H1 (cell line): Measurements from ENCODE around the gene AOPEP. TPM values are rescaled to one million over a fixed set of nuclear protein-coding genes. Genes with fewer than 3 reads are reported as not detected.

Experiments used
- CTCF ChIA-PET: fragments of 300-600 bp; sonication (Branson Sonifier 250); formaldehyde crosslinking; loops from one replicate; lab custom pipeline; 2021; ENCODE audit not compliant: partially characterized antibody; lab: Charles Lee
- POLR2A ChIA-PET: fragments of 300-600 bp; sonication (Branson Sonifier 250); formaldehyde crosslinking; loops from one replicate; lab custom pipeline; 2021; ENCODE audit warnings: inconsistent platforms; ENCODE audit not compliant: partially characterized antibody; lab: Charles Lee
- DNase-seq, 2 experiments: peaks; one replicate each; pipeline versions ENCODE4 v3.0.0 to v3.0.0-alpha.2; 2010 to 2022; ENCODE audit warnings: low spot score in 2 of 2, low read depth in 1 of 2, mixed read lengths in 1 of 2
- FAIRE-seq: peaks from 2 replicates; lab custom pipeline; 2011; peaks lifted over from hg19 to GRCh38; lab: Jason Lieb, UNC
- H2AFZ ChIP-seq: 2 replicates; pipeline ENCODE4 v1.8.1; 2012; ENCODE audit warnings: low read length, inconsistent platforms
- H2AK5ac ChIP-seq: 2 replicates; pipeline ENCODE4 v1.6.1; 2013; ENCODE audit warnings: low read depth, low read length
- H2BK120ac ChIP-seq: replicated peaks from 2 replicates; pipeline ENCODE3; 2013; ENCODE audit warnings: low read depth, low read length, inconsistent platforms
- H2BK12ac ChIP-seq: 2 replicates; pipeline ENCODE4 v1.6.1; 2013; ENCODE audit warnings: low read depth, low read length
- H2BK15ac ChIP-seq: 2 replicates; pipeline ENCODE4 v1.6.1; 2013; ENCODE audit warnings: low read length
- H2BK20ac ChIP-seq: 2 replicates; pipeline ENCODE4 v1.6.1; 2013; ENCODE audit warnings: low read length
- H2BK5ac ChIP-seq: 2 replicates; pipeline ENCODE4 v1.6.1; 2013; ENCODE audit warnings: low read depth, low read length
- H3K14ac ChIP-seq: 2 replicates; pipeline ENCODE4 v1.6.1; 2013; ENCODE audit warnings: inconsistent platforms; ENCODE audit not compliant: insufficient read length
- H3K18ac ChIP-seq: 2 replicates; pipeline ENCODE4 v1.6.1; 2013; ENCODE audit warnings: low read length; ENCODE audit errors: extremely low read depth
- H3K23ac ChIP-seq: 2 replicates; pipeline ENCODE4 v1.6.1; 2013; ENCODE audit warnings: inconsistent platforms; ENCODE audit not compliant: insufficient read length
- H3K23me2 ChIP-seq: 2 replicates; pipeline ENCODE4 v1.6.1; 2013; ENCODE audit warnings: low read depth, low read length
- H3K27ac ChIP-seq: 2 replicates; pipeline ENCODE4 v1.6.1; 2011; ENCODE audit warnings: low read depth, low read length, inconsistent platforms
- H3K27me3 ChIP-seq, 4 experiments: replicated peaks in 1 of 4; 1 replicate in 1 of 4; 2 replicates in 3 of 4; pipeline versions ENCODE4 v1.6.1 to v1.8.1; 2011 to 2013; ENCODE audit warnings: low read length in 3 of 4, mild to moderate bottlenecking in 3 of 4, inconsistent platforms in 2 of 4, mixed read lengths in 2 of 4, moderate library complexity in 1 of 4; ENCODE audit not compliant: control insufficient read depth in 3 of 4, insufficient read depth in 3 of 4; ENCODE audit errors: extremely low read depth in 1 of 4
- H3K36me3 ChIP-seq, 4 experiments: 2 replicates each; pipeline versions ENCODE4 v1.6.1 to v1.8.1; 2011 to 2013; ENCODE audit warnings: mild to moderate bottlenecking in 4 of 4, low read length in 3 of 4, moderate library complexity in 2 of 4, control low read depth in 1 of 4, inconsistent platforms in 1 of 4; ENCODE audit not compliant: insufficient read depth in 4 of 4, control insufficient read depth in 2 of 4
- H3K4ac ChIP-seq: replicated peaks from 2 replicates; pipeline ENCODE3; 2013; ENCODE audit warnings: low read length, low read depth, mixed read lengths, inconsistent platforms; ENCODE audit not compliant: insufficient read length
- H3K4me1 ChIP-seq, 4 experiments: replicated peaks in 1 of 4; 1 replicate in 1 of 4; 2 replicates in 3 of 4; pipeline versions ENCODE4 v1.6.1 to v1.8.1; 2011 to 2013; ENCODE audit warnings: low read length in 3 of 4, inconsistent platforms in 2 of 4, mixed read lengths in 1 of 4; ENCODE audit not compliant: insufficient read depth in 4 of 4, control insufficient read depth in 3 of 4
- H3K4me2 ChIP-seq, 2 experiments: 2 replicates each; pipeline versions ENCODE4 v1.6.1 to v1.8.1; 2011 to 2013; ENCODE audit warnings: low read depth in 2 of 2, low read length in 2 of 2, control low read depth in 1 of 2, inconsistent platforms in 1 of 2, mild to moderate bottlenecking in 1 of 2; ENCODE audit not compliant: insufficient read depth in 1 of 2
- H3K4me3 ChIP-seq, 4 experiments: fragments of 200-600, 300-600 bp in 1 of 4; sonication (generic), shearing (Covaris generic), sonication (Bioruptor Twin) in 1 of 4; 2 replicates each; pipeline versions ENCODE4 v1.5.1 to v1.8.1; 2011 to 2016; ENCODE audit warnings: low read length in 4 of 4, low read depth in 3 of 4, control low read depth in 2 of 4, inconsistent platforms in 2 of 4, mild to moderate bottlenecking in 2 of 4, mixed read lengths in 1 of 4, moderate library complexity in 1 of 4; ENCODE audit not compliant: insufficient read depth in 2 of 4; ENCODE audit errors: extremely low read depth in 1 of 4
- H3K56ac ChIP-seq: replicated peaks from 2 replicates; pipeline ENCODE3; 2013; ENCODE audit warnings: low read depth, mild to moderate bottlenecking, mixed read lengths, low read length, inconsistent platforms; ENCODE audit not compliant: insufficient read length
- H3K79me1 ChIP-seq: 2 replicates; pipeline ENCODE4 v1.6.1; 2013; ENCODE audit warnings: low read depth, low read length, control low read depth
- H3K79me2 ChIP-seq, 2 experiments: 2 replicates each; pipeline versions ENCODE4 v1.6.1 to v1.8.1; 2012 to 2013; ENCODE audit warnings: low read length in 2 of 2, mild to moderate bottlenecking in 2 of 2, inconsistent platforms in 1 of 2; ENCODE audit not compliant: insufficient read depth in 2 of 2, control insufficient read depth in 1 of 2
- H3K9ac ChIP-seq, 4 experiments: replicated peaks in 1 of 4; 1 replicate in 1 of 4; 2 replicates in 3 of 4; pipeline versions ENCODE4 v1.6.1 to v1.8.1; 2011 to 2013; ENCODE audit warnings: low read depth in 3 of 4, low read length in 3 of 4, control low read depth in 2 of 4, mild to moderate bottlenecking in 2 of 4, moderate library complexity in 2 of 4, inconsistent platforms in 1 of 4; ENCODE audit errors: extremely low read depth in 1 of 4
- H3K9me3 ChIP-seq, 2 experiments: 2 replicates each; pipeline versions ENCODE4 v1.6.1 to v1.8.1; 2012 to 2013; ENCODE audit warnings: mild to moderate bottlenecking in 2 of 2, moderate library complexity in 2 of 2, control low read depth in 1 of 2, inconsistent platforms in 1 of 2, low read depth in 1 of 2, low read length in 1 of 2, mixed read lengths in 1 of 2; ENCODE audit not compliant: insufficient read depth in 2 of 2
- H4K20me1 ChIP-seq, 2 experiments: replicated peaks in 1 of 2; 2 replicates each; pipeline versions ENCODE3 to v1.8.1; 2011 to 2013; ENCODE audit warnings: inconsistent platforms in 2 of 2, low read length in 2 of 2, mild to moderate bottlenecking in 1 of 2; ENCODE audit not compliant: insufficient read depth in 2 of 2, control insufficient read depth in 1 of 2
- H4K5ac ChIP-seq: 2 replicates; pipeline ENCODE4 v1.6.1; 2013; ENCODE audit warnings: low read length, low read depth, mixed read lengths, inconsistent platforms; ENCODE audit not compliant: insufficient read length
- H4K8ac ChIP-seq: 2 replicates; pipeline ENCODE4 v1.8.0; 2013; ENCODE audit warnings: mild to moderate bottlenecking, moderate library complexity, low read length, inconsistent platforms; ENCODE audit not compliant: insufficient read depth; ENCODE audit errors: extremely low read depth
- H4K91ac ChIP-seq: replicated peaks from 2 replicates; pipeline ENCODE3; 2013; ENCODE audit warnings: low read length, mixed read lengths, inconsistent platforms; ENCODE audit not compliant: insufficient read length
- RNF2 ChIP-seq: fragments of 200-900, 300-1000 bp; sonication (generic); IDR thresholded peaks from 2 replicates; pipeline ENCODE4 v1.7.1; 2016; ENCODE audit warnings: borderline replicate concordance, low read depth, mild to moderate bottlenecking, antibody characterized with exemption, low read length; ENCODE audit not compliant: poor library complexity, severe bottlenecking; ENCODE audit errors: missing control alignments
- whole genome bisulfite sequencing, 2 experiments: shearing (Covaris generic) in 1 of 2; methylation state at CpG; one replicate each; pipeline versions ENCODE4 v1.1.6 to v1.1.7; 2013 to 2015; ENCODE audit warnings: low lambda C conversion rate in 2 of 2, mixed read lengths in 2 of 2, inconsistent platforms in 1 of 2, low coverage in 1 of 2, missing lambda C conversion rate in 1 of 2; ENCODE audit not compliant: insufficient replicate concordance in 2 of 2, insufficient coverage in 1 of 2, insufficient read length in 1 of 2; ENCODE audit errors: extremely low coverage in 1 of 2, missing lambda C conversion rate in 1 of 2; 5-methylcytosine and 5-hydroxymethylcytosine counted together
- polyA plus RNA-seq, 7 experiments: library from polyadenylated mRNA; depleted of rRNA in 3 of 7; stranded (reverse) in 5 of 7; unstranded in 2 of 7; fragments of >200 nt in 5 of 7; fragments of 200-250 nt in 2 of 7; gene quantifications; 1 replicate in 5 of 7; 2 replicates in 1 of 7; 4 replicates in 1 of 7; pipeline versions ENCODE4 v1.2.1 to v1.2.3, GENCODE V29; 2011 to 2013; ENCODE audit warnings: missing spikeins in 2 of 7, mixed read lengths in 2 of 7
- total RNA-seq: library from RNA; stranded (reverse); fragmentation: NEBNext Ultra II Directional; extraction: Animal tissue kit (Norgen Biotek cat#: 25700); gene quantifications from 2 replicates; pipeline ENCODE4 v1.2.1, GENCODE V29; 2021

The AOPEP gene
- total and polyA plus RNA-seq, 2 of the 8 experiments (the other 6 are each of a cell fraction or from before 2014, with no cell fraction given), result 6.1 to 14.3 TPM

DNA sequence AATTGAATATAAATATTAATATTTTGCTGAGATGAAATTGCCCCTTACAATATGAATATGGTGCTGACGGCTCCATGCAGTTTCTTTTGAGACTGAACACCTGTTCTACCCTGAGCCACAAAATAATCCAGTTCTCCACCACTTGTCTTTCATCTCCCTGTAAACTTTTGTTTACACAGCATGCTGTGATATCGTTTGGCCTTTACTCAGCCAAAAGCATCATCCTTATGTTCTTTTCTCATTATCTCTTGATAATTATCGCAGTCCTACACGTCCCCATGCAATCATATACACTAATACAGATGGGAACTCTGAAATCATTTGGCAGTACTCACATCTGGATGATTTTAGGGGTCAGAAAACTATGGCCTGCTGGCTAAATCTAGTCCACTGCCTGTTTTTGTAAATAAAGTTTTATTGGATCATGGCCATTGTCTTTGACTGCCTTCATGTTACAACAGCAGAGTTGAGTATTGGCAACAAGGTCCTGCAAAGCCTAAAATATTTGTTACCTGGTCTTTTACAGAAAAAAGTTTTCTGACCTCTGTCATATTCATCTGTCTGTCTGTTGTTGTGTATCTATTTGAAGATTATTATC, 53.3 kb downstream of the AOPEP start:
- Histone ChIP-seq H2AK5ac (no peak overlapping the region), H3K4ac (no peak overlapping the region), H3K79me1 (no peaks in the 10 kb centered on the region), H3K14ac (no peak overlapping the region), H2AFZ (no peak overlapping the region), H2BK12ac (no peak overlapping the region), H3K79me2 (no peaks in the 10 kb centered on the region), H3K36me3 (no peaks in the 10 kb centered on the region), H4K5ac (no peak overlapping the region), H2BK20ac (no peak overlapping the region), H4K20me1 (no peaks in the 10 kb centered on the region), H3K4me1 (no peaks in the 10 kb centered on the region; a peak in 1 of 7 replicates), H3K4me2 (no peak overlapping the region), H3K9ac (no peak overlapping the region), H3K27me3 (no peaks in the 10 kb centered on the region), H3K23me2 (no peaks in the 10 kb centered on the region), H3K4me3 (no peak overlapping the region), H2BK120ac (no peak overlapping the region), H3K9me3 (no peaks in the 10 kb centered on the region), H3K56ac (no peak overlapping the region), H2BK15ac (no peak overlapping the region), H4K91ac (no peak overlapping the region), H3K23ac (no peak overlapping the region), H4K8ac (no peak overlapping the region), H2BK5ac (no peak overlapping the region), H3K18ac (no peak overlapping the region), H3K27ac (no peak overlapping the region)
- 87% methylated on average over 4 of the region's 4 CpGs; no CpG with 5 or more reads in 1 of the 2 experiments for WGBS, 2 experiments
- DNase-seq, result no peak
- ChIA-PET CTCF (interaction anchor here (0.8 to 1.8 kb wide), 7 partner anchors 8 to 346 kb away, joined by 3 to 11 read pairs (median 3); no protein-coding TSS in a partner anchor), POLR2A (no interaction called here)
- FAIRE-seq, result no peak
- TF ChIP-seq RNF2, result no peak
